HUES6 (cell line): Measurements from ENCODE around the gene ADAMTS13.

Experiments used
- H3K27ac ChIP-seq: 2 replicates; pipeline ENCODE4 v1.7.0; 2013; ENCODE audit warnings: low read depth, mild to moderate bottlenecking, low read length, inconsistent platforms
- H3K27me3 ChIP-seq: 2 replicates; pipeline ENCODE4 v1.6.1; 2013; ENCODE audit warnings: low read length; ENCODE audit not compliant: control insufficient read depth, insufficient read depth
- H3K36me3 ChIP-seq: 2 replicates; pipeline ENCODE4 v1.6.1; 2013; ENCODE audit warnings: low read length; ENCODE audit not compliant: control insufficient read depth, insufficient read depth
- H3K4me1 ChIP-seq: 2 replicates; pipeline ENCODE4 v1.6.1; 2013; ENCODE audit warnings: low read length; ENCODE audit not compliant: control insufficient read depth, insufficient read depth
- H3K4me3 ChIP-seq: 2 replicates; pipeline ENCODE4 v1.5.1; 2013; ENCODE audit warnings: low read depth, low read length
- H3K9ac ChIP-seq: one replicate; pipeline ENCODE4 v1.6.1; 2013; ENCODE audit warnings: mild to moderate bottlenecking, low read length
- H3K9me3 ChIP-seq: 2 replicates; pipeline ENCODE4 v1.6.1; 2013; ENCODE audit warnings: low read depth, low read length; ENCODE audit not compliant: control insufficient read depth, insufficient read depth

Gene ADAMTS13

DNA sequence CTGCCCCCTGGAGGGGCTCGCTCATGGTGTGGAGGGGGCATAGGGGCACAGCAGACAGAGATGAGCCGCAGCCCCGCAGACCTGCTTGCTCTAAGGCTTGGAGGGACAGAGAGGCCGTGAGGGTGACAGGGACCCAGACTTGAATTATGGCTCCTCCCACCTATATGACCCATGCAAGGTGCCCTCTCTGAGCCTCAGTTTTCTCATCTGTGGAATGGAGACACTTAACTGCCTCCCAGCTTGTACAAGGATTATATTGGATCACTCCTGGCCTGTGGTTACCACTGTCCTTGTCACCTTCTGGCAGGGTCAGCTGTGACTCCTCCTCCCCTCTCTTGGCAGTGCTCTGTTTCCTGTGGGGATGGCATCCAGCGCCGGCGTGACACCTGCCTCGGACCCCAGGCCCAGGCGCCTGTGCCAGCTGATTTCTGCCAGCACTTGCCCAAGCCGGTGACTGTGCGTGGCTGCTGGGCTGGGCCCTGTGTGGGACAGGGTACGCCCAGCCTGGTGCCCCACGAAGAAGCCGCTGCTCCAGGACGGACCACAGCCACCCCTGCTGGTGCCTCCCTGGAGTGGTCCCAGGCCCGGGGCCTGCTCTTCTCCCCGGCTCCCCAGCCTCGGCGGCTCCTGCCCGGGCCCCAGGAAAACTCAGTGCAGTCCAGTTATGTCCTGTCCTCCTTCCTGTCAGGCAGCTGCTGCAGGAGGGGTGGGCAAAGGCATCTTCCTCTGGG lies 32.9 kb downstream of the ADAMTS13 start:
- no peaks in the 10 kb centered on the region for H3K27me3 ChIP-seq
- H3K36me3 ChIP-seq, result no peaks in the 10 kb centered on the region
- no peak overlapping the region for H3K9ac ChIP-seq
- peaks cover 14% of the 10 kb centered on the region for H3K4me1 ChIP-seq
- no peak overlapping the region for H3K27ac ChIP-seq
- no peaks in the 10 kb centered on the region for H3K9me3 ChIP-seq
- no peak overlapping the region for H3K4me3 ChIP-seq

DNA sequence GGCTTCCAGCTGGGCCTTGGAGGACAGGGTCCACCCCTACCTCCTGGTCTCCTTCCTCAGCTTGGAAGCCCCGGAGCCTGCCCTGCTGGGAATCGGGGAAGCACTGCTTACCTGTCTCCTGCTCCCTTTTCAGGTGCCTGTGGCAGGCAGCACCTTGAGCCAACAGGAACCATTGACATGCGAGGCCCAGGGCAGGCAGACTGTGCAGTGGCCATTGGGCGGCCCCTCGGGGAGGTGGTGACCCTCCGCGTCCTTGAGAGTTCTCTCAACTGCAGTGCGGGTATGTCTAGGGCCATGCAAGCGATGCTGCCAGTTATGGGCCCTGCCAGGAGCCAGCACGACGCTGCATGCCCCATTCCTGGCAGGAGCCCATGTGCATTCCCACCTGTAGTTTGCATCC lies 33.8 kb downstream of the ADAMTS13 start:
- no peak overlapping the region for H3K9ac ChIP-seq
- no peaks in the 10 kb centered on the region for H3K36me3 ChIP-seq
- H3K27me3 ChIP-seq, result no peaks in the 10 kb centered on the region
- no peak overlapping the region for H3K4me3 ChIP-seq
- H3K4me1 ChIP-seq, result peaks cover 19% of the 10 kb centered on the region
- H3K9me3 ChIP-seq, result no peaks in the 10 kb centered on the region
- no peak overlapping the region for H3K27ac ChIP-seq

- no peak overlapping the region for H3K27ac ChIP-seq
- H3K9ac ChIP-seq, result no peak overlapping the region
- no peaks in the 10 kb centered on the region for H3K36me3 ChIP-seq
- peaks cover 24% of the 10 kb centered on the region for H3K4me1 ChIP-seq
- H3K4me3 ChIP-seq, result no peak overlapping the region
- no peaks in the 10 kb centered on the region for H3K9me3 ChIP-seq
- no peaks in the 10 kb centered on the region for H3K27me3 ChIP-seq
Observed at GRCh38 chr9:133456409-133456808, 34.2 kb downstream of the ADAMTS13 start.

GRCh38 chr9:133457233-133457632 lies 35.1 kb downstream of the ADAMTS13 start:
- Histone ChIP-seq H3K4me1 (peaks cover 24% of the 10 kb centered on the region), H3K4me3 (no peak overlapping the region), H3K27ac (no peak overlapping the region), H3K27me3 (no peaks in the 10 kb centered on the region), H3K36me3 (no peaks in the 10 kb centered on the region), H3K9me3 (no peaks in the 10 kb centered on the region), H3K9ac (no peak overlapping the region)

DNA sequence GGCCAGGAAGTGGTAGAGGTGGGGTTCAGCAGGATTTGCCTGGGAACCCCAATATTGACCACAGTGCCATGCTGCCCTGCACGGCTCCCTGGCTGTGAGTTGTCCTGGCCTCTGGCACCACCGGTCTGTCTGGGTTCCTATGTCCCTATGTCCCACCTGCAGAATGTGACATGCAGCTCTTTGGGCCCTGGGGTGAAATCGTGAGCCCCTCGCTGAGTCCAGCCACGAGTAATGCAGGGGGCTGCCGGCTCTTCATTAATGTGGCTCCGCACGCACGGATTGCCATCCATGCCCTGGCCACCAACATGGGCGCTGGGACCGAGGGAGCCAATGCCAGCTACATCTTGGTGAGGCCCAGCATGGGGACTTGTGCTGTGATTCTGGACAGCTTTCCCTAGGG lies 35.6 kb downstream of the ADAMTS13 start:
- H3K9me3 ChIP-seq, result no peaks in the 10 kb centered on the region
- no peak overlapping the region for H3K27ac ChIP-seq
- no peaks in the 10 kb centered on the region for H3K27me3 ChIP-seq
- no peak overlapping the region for H3K9ac ChIP-seq
- no peaks in the 10 kb centered on the region for H3K36me3 ChIP-seq
- H3K4me3 ChIP-seq, result no peak overlapping the region
- H3K4me1 ChIP-seq, result peaks cover 24% of the 10 kb centered on the region

GRCh38 chr9:133458643-133459312 lies 36.6 kb downstream of the ADAMTS13 start:
- H3K4me3 ChIP-seq, result peak overlapping the region; percentile 49
- H3K9ac ChIP-seq, result no peak overlapping the region
- H3K4me1 ChIP-seq, result peaks cover 24% of the 10 kb centered on the region

DNA sequence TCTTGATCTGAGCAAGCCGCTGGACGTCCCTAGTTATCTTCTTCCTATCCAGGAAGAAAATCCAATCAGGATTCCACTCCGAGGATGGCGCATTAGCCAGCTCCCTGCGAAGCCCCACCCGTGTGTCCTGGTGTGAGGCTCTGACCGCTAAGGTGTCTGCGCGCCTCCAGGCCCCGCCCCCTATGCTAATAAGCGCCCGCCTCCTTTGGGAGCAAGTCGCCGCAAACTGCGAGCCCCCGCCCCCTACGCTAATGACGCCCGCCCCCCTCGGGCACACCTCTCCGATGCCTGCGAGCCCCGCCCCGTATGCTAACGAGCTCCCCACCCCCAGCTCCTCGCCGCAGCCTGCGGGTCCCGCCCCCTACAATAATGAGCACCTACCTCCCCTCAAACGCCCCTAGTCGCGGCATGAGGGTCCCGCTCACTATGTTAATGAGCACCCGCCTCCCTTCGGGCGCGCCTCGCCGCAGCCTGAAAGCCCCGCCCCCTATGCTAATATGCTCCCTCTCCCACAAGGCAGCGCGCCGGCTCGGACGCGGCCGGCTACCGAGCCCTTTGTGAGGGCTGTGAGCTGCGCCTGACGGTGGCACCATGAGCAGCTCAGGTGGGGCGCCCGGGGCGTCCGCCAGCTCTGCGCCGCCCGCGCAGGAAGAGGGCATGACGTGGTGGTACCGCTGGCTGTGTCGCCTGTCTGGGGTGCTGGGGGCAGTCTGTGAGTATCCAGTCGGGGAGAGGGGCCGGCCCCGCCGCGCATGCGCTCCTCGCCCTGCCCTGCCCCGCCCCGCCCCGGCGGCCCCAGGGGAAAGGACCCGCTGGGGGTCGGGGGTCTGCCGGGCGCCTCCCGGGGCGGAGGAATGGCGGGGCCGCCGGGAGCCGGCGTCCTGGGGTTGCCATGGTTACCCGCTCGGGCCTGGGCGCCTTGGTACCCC lies 37.6 kb downstream of the ADAMTS13 start, which contains the start of gene CACFD1:
Gene CACFD1 (plus strand): TSS at position 503 of the 929 bp plus-strand sequence. CDS start 89 bp downstream, at position 592.
- Histone ChIP-seq H3K9ac (peak within 1 kb of the TSS; percentile 95), H3K4me3 (peak within 1 kb of the TSS; percentile 83), H3K4me1 (peaks cover 24% of the 10 kb centered on the region), H3K9me3 (no peaks in the 10 kb centered on the region), H3K27ac (peak within 1 kb of the TSS; percentile 94), H3K27me3 (no peaks in the 10 kb centered on the region), H3K36me3 (no peaks in the 10 kb centered on the region)

More at GRCh38 chr9:133458643-133459312, 36.6 kb downstream of the ADAMTS13 start:
- no peaks in the 10 kb centered on the region for H3K9me3 ChIP-seq
- no peak overlapping the region for H3K27ac ChIP-seq
- H3K36me3 ChIP-seq, result no peaks in the 10 kb centered on the region
- H3K27me3 ChIP-seq, result no peaks in the 10 kb centered on the region

DNA sequence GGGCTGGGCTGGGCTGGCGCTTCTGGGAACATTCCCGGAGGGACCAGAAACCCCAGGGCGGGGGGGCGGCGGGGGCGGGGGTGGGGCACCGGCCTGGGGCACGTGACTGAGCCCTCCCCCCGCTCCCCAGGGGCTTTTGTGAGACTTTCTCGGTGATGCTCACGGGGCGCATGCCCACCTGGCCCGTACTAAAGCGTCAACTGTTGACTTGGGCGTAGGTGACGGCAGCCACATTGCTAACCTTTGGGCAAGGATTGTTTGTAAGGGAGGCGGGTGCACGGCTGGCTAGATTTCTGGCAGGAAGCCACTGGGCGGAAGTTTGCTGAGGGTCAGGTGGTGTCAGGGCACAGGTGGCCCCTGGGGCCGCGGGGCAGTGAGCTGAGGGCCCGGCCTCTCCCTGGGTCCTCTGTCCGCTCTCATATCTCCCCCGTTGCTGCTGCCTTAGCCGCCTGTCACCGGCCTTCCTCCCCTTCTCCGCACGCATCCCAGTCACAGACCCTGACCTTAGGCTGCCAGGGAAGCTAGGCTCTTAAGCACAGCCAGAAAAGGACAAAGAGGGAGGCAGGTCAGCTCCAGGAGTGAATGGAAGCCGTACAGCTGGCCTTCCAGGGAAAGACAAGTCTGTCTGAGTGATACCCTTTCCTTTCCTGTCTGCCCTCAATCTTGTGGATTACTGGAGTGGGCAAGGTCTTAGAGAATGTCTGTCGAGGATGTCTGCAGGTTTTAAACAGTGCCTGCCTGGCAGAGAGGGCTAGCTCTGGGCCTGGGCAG lies 38.4 kb downstream of the ADAMTS13 start:
- Histone ChIP-seq H3K4me1 (peaks cover 24% of the 10 kb centered on the region), H3K36me3 (no peaks in the 10 kb centered on the region), H3K9me3 (no peaks in the 10 kb centered on the region), H3K27me3 (no peaks in the 10 kb centered on the region), H3K27ac (no peak overlapping the region), H3K4me3 (peak overlapping the region; percentile 83), H3K9ac (peak overlapping the region; percentile 73)

DNA sequence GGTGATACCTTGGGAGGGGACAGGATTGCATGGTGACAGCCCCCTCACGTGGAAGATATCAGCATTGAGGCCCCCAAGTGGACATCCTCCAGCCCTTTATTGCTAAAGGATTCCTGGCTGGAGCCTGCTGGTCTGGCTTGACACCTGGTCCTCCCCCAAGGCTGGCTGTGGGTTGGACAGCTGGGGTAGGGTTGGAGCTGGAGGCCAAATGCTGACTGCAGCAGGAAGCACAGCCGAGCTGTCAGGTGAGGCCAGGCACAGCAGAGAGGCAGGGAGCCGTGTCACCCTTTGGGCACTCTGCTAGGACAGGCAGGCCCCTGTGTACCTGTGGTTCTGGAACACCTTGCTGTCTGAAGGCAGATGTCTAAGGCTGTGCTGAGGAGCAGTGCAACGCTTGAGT lies 39.8 kb downstream of the ADAMTS13 start:
- Histone ChIP-seq H3K9me3 (no peaks in the 10 kb centered on the region), H3K4me1 (peaks cover 23% of the 10 kb centered on the region), H3K27ac (no peak overlapping the region), H3K36me3 (no peaks in the 10 kb centered on the region), H3K4me3 (no peak overlapping the region), H3K27me3 (no peaks in the 10 kb centered on the region), H3K9ac (no peak overlapping the region)

DNA sequence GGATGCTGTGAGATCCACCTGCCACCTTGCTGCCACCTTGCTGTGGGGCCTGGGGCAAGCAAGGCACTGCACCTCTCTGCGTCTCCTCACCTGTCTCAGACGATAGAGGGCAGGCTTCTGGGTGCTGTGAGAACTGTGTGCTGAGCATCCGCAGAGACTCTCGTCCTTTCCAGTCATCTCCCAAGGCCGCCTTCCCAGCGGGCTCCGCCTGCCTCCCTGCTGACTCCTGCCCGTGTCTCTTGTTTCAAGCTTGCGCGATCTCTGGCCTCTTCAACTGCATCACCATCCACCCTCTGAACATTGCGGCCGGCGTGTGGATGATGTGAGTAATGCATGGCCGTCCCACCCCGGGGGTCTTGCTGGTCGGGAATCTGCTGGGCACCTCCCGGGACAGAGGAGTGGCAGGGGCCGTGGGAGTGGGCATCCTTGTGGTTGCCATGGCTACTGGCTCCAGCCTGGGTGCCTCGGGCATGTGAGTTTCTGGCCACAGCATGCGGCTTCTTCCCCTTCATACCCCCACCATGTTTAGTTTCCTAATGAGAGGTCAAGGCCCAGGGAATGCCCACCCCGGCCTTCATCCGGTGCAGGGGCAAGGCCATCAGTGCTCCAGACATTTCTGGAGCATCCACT lies 41.2 kb downstream of the ADAMTS13 start:
- no peaks in the 10 kb centered on the region for H3K36me3 ChIP-seq
- no peak overlapping the region for H3K27ac ChIP-seq
- H3K4me3 ChIP-seq, result no peak overlapping the region
- H3K27me3 ChIP-seq, result no peaks in the 10 kb centered on the region
- H3K4me1 ChIP-seq, result peaks cover 16% of the 10 kb centered on the region
- H3K9ac ChIP-seq, result no peak overlapping the region
- H3K9me3 ChIP-seq, result no peaks in the 10 kb centered on the region
